B cell (primary cell): ENCODE data around the gene CD4. TPM values are rescaled to one million over a fixed set of nuclear protein-coding genes. Genes with fewer than 3 reads are reported as not detected.

Source experiments
- polyA plus RNA-seq: library from polyadenylated mRNA; depleted of rRNA; stranded (reverse); fragments of >200 nt; gene quantifications from 2 replicates; pipeline ENCODE4 v1.2.3, GENCODE V29; 2012
- total RNA-seq, 2 donors: library from RNA; stranded (reverse); fragments of 120-200 nt in 1 of 2; gene quantifications; 1 replicate in 1 of 2; 2 replicates in 1 of 2; pipeline versions ENCODE4 v1.2.3 to v1.2.4, GENCODE V29; 2013 to 2022

The CD4 gene
- total and polyA plus RNA-seq, 2 donors (not counting 1 experiment from before 2014, with no cell fraction given): 0.49 to 2.2 TPM

Other genes with a start within 250 kb of the CD4 start
- gene IFFO1, start 233.5 kb upstream of the CD4 start, total RNA-seq: 56.1 and 57.7 TPM in 2 replicates
- gene IFFO1, start 233.5 kb upstream of the CD4 start, polyA plus RNA-seq: 67.8 and 79.0 TPM in 2 replicates
- 65.4 and 70.4 TPM in 2 replicates for gene NOP2, start 221.2 kb upstream of the CD4 start, total RNA-seq
- 73.4 and 134 TPM in 2 replicates for gene NOP2, start 221.2 kb upstream of the CD4 start, polyA plus RNA-seq
- 287 and 327 TPM in 2 replicates for gene CHD4, start 182.1 kb upstream of the CD4 start, total RNA-seq
- gene CHD4, start 182.1 kb upstream of the CD4 start, polyA plus RNA-seq: 101 and 181 TPM in 2 replicates
- 59.6 and 60.4 TPM in 2 replicates for gene LPAR5, start 153.6 kb upstream of the CD4 start, total RNA-seq
- 13.6 and 29.0 TPM in 2 replicates for gene LPAR5, start 153.6 kb upstream of the CD4 start, polyA plus RNA-seq
- 11.9 and 12.3 TPM in 2 replicates for gene ACRBP, start 142.1 kb upstream of the CD4 start, total RNA-seq
- 10.7 and 12.2 TPM in 2 replicates for gene ACRBP, start 142.1 kb upstream of the CD4 start, polyA plus RNA-seq
- gene ING4, start 126.4 kb upstream of the CD4 start, total RNA-seq: 81.1 TPM in 2 replicates
- gene ING4, start 126.4 kb upstream of the CD4 start, polyA plus RNA-seq: 87.7 and 110 TPM in 2 replicates
- 108 and 115 TPM in 2 replicates for gene ZNF384, start 100.2 kb upstream of the CD4 start, total RNA-seq
- 64.8 and 83.4 TPM in 2 replicates for gene ZNF384, start 100.2 kb upstream of the CD4 start, polyA plus RNA-seq
- gene PIANP, start 88.7 kb upstream of the CD4 start, total RNA-seq: 0.51 and 0.54 TPM in 2 replicates
- gene PIANP, start 88.7 kb upstream of the CD4 start, polyA plus RNA-seq: 0.23 and 0.24 TPM in 2 replicates
- gene COPS7A, start 65.5 kb upstream of the CD4 start, total RNA-seq: 28.3 and 29.4 TPM in 2 replicates
- gene COPS7A, start 65.5 kb upstream of the CD4 start, polyA plus RNA-seq: 42.3 and 46.0 TPM in 2 replicates
- 97.2 and 106 TPM in 2 replicates for gene MLF2, start 36.4 kb upstream of the CD4 start, total RNA-seq
- gene MLF2, start 36.4 kb upstream of the CD4 start, polyA plus RNA-seq: 190 and 205 TPM in 2 replicates
- gene PTMS, start 23.2 kb upstream of the CD4 start, total RNA-seq: 2.1 and 3.4 TPM in 2 replicates
- gene PTMS, start 23.2 kb upstream of the CD4 start, polyA plus RNA-seq: 1.0 and 2.2 TPM in 2 replicates
- gene LAG3, start 17.0 kb upstream of the CD4 start, total RNA-seq: not detected in 2 replicates
- gene LAG3, start 17.0 kb upstream of the CD4 start, polyA plus RNA-seq: not detected in 2 replicates
- not detected in 2 replicates for gene GPR162, start 32.3 kb downstream of the CD4 start, total RNA-seq
- gene GPR162, start 32.3 kb downstream of the CD4 start, polyA plus RNA-seq: 0.50 and 0.54 TPM in 2 replicates
- gene P3H3, start 38.9 kb downstream of the CD4 start, total RNA-seq: 0.22 TPM in 1 of 2 replicates, not detected in the other
- gene P3H3, start 38.9 kb downstream of the CD4 start, polyA plus RNA-seq: 0.09 and 0.85 TPM in 2 replicates
- gene GNB3, start 51.4 kb downstream of the CD4 start, total RNA-seq: 0.27 and 0.49 TPM in 2 replicates
- gene GNB3, start 51.4 kb downstream of the CD4 start, polyA plus RNA-seq: 0.27 and 0.71 TPM in 2 replicates
- 1.6 and 1.8 TPM in 2 replicates for gene CDCA3, start 61.8 kb downstream of the CD4 start, total RNA-seq
- 2.0 and 2.3 TPM in 2 replicates for gene CDCA3, start 61.8 kb downstream of the CD4 start, polyA plus RNA-seq
- gene USP5, start 62.6 kb downstream of the CD4 start, total RNA-seq: 56.8 and 59.7 TPM in 2 replicates
- gene USP5, start 62.6 kb downstream of the CD4 start, polyA plus RNA-seq: 35.1 and 35.5 TPM in 2 replicates
- gene TPI1, start 78.0 kb downstream of the CD4 start, total RNA-seq: 178 and 181 TPM in 2 replicates
- 107 and 187 TPM in 2 replicates for gene TPI1, start 78.0 kb downstream of the CD4 start, polyA plus RNA-seq
- 13.5 and 16.0 TPM in 2 replicates for gene SPSB2, start 83.8 kb downstream of the CD4 start, total RNA-seq
- gene SPSB2, start 83.8 kb downstream of the CD4 start, polyA plus RNA-seq: 6.4 and 9.4 TPM in 2 replicates
- 14.4 and 15.5 TPM in 2 replicates for gene LRRC23, start 115.3 kb downstream of the CD4 start, total RNA-seq
- gene LRRC23, start 115.3 kb downstream of the CD4 start, polyA plus RNA-seq: 5.3 and 7.0 TPM in 2 replicates
- 55.3 and 59.7 TPM in 2 replicates for gene ENO2, start 125.1 kb downstream of the CD4 start, total RNA-seq
- 32.9 and 42.5 TPM in 2 replicates for gene ENO2, start 125.1 kb downstream of the CD4 start, polyA plus RNA-seq
- 49.5 and 50.8 TPM in 2 replicates for gene ATN1, start 138.4 kb downstream of the CD4 start, total RNA-seq
- 21.0 and 22.2 TPM in 2 replicates for gene ATN1, start 138.4 kb downstream of the CD4 start, polyA plus RNA-seq
- gene RNU7-1, start 154.3 kb downstream of the CD4 start, total RNA-seq: not detected in 2 replicates
- not detected in 2 replicates for gene RNU7-1, start 154.3 kb downstream of the CD4 start, polyA plus RNA-seq
- 90.9 and 95.0 TPM in 2 replicates for gene C12orf57, start 154.5 kb downstream of the CD4 start, total RNA-seq
- 430 and 460 TPM in 2 replicates for gene C12orf57, start 154.5 kb downstream of the CD4 start, polyA plus RNA-seq
- 311 and 312 TPM in 2 replicates for gene PTPN6, start 161.8 kb downstream of the CD4 start, total RNA-seq
- 674 and 874 TPM in 2 replicates for gene PTPN6, start 161.8 kb downstream of the CD4 start, polyA plus RNA-seq
- 158 and 171 TPM in 2 replicates for gene PHB2, start 181.1 kb downstream of the CD4 start, total RNA-seq
- 199 and 269 TPM in 2 replicates for gene PHB2, start 181.1 kb downstream of the CD4 start, polyA plus RNA-seq
- gene EMG1, start 181.4 kb downstream of the CD4 start, total RNA-seq: 65.1 and 67.0 TPM in 2 replicates
- 16.5 and 25.5 TPM in 2 replicates for gene EMG1, start 181.4 kb downstream of the CD4 start, polyA plus RNA-seq
- 26.2 and 26.3 TPM in 2 replicates for gene LPCAT3, start 228.9 kb downstream of the CD4 start, total RNA-seq
- gene LPCAT3, start 228.9 kb downstream of the CD4 start, polyA plus RNA-seq: 14.7 and 17.6 TPM in 2 replicates